ENCODE data around the gene FBXL7.

- TF ChIP-seq ILK (tag; IDR thresholded peaks at IDR 0.05; ENCODE audit: borderline replicate concordance, low read depth), result no peak
- TF ChIP-seq EZH2 (IDR thresholded peaks at IDR 0.05; ENCODE audit: borderline replicate concordance, low read depth, low read length), result no peak
- no peak for TF ChIP-seq RAD21 (CRISPR knock-in tag; conservative IDR thresholded peaks at IDR 0.05 in 1 of 2, IDR thresholded peaks at IDR 0.05 in 1 of 2)
- TF ChIP-seq BRF2 (IDR thresholded peaks at IDR 0.05; ENCODE audit: borderline replicate concordance, insufficient read depth, insufficient read length), result no peak
- TF ChIP-seq ZNF431 (CRISPR knock-in tag; IDR thresholded peaks at IDR 0.05), result no peak
- no peak for TF ChIP-seq MAX (CRISPR knock-in tag; IDR thresholded peaks at IDR 0.05)
- no peak for TF ChIP-seq SMARCA5 (IDR thresholded peaks at IDR 0.05)
- TF ChIP-seq RBFOX2 (IDR thresholded peaks at IDR 0.05; ENCODE audit: low read depth, low read length), result no peak
Measured at GRCh38 chr5:15893866-15894265, 393.9 kb downstream of the FBXL7 start.

All from K562 (cell line).